ENCODE results near the gene ZFPM1. TPM values are rescaled to one million over a fixed set of nuclear protein-coding genes. Genes with fewer than 3 reads are reported as not detected.
"Not testable (repeated sequence)": the region's sequence is repeated elsewhere in the genome, so short reads cannot be mapped to it uniquely, and the experiment has no call there.

The ZFPM1 gene
- 1.1 and 1.7 TPM in 2 replicates for total RNA-seq (2014; rRNA removed; shearing (Covaris generic))

DNA sequence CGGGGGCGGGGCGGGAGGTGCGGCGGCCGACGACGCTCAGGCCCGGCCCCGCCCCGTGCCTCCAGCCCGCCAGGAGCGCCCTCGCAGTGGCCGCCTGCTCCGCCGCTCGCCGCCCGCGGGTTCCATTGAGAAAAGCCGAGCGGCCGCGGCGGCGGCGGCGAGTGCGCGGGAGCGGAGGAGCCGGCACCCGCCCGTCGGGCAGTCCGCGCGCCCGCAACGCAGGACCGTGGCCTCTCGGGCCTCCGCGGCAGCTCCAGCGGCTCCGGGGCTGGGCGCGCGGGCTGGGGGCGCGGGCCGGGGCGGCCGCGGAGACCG is at the start of gene ZFPM1:
ZFPM1 (plus strand) TSS at position 64 of the 315 bp plus-strand sequence. CDS start 359 bp downstream, outside the sequence.
- H3K36me3 ChIP-seq (replicated peaks; ENCODE audit: control insufficient read depth, insufficient read depth, low read length), result no peaks in the 10 kb centered on the region
- H3K4me3 ChIP-seq (ENCODE audit: insufficient read depth, low read depth, low read length), result peak within 1 kb of the TSS; percentile 46
- H3K27me3 ChIP-seq (ENCODE audit: control insufficient read depth, insufficient read depth, low read length), result peaks cover 37% of the 10 kb centered on the region
- no peak for DNase-seq

DNA sequence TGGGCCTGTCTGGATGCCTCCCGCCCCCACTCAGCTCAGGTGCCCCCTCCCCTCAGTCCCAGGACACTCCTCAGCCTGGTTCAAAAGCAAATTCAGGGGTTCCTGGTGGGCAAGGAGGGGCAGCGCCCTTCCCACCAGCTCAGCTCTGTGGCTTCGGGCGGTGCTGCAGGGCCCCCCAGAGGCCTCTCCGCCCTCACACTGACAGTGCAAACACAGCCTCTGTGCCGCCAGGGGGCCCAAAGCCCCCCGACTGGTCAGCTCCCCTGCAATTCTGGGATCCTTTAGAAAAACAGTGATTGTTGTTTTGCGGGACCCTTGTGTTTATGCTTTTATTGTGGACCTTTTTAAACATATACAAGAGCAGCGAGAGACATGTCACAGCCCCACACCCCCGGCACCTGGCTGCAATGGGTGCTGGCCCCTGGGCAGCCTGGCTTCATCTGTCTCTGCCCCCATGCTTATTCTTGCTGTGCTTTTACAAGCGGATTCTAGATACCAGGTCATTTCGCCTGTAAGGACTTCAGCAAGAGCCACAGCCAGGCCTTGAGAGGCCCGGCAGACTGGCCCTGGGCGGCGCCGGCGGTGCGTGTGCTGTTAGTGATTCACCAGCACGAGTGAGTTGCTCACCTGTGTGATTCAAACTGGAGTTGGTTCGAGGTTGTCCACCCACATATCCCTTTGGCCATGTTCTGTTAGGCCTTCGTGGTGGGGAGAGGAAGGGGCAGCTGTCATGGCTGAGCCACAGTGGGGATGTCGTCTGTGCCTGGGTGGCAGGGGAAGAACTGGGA is 49.1 kb upstream of the ZFPM1 start:
- Histone ChIP-seq H3K4me3 (ENCODE audit: insufficient read depth, low read depth, low read length) (no peak overlapping the region), H3K36me3 (replicated peaks; ENCODE audit: control insufficient read depth, insufficient read depth, low read length) (no peaks in the 10 kb centered on the region), H3K27me3 (ENCODE audit: control insufficient read depth, insufficient read depth, low read length) (no peaks in the 10 kb centered on the region)
- DNase-seq, result peak; percentile 84

- H3K27me3 ChIP-seq (ENCODE audit: control insufficient read depth, insufficient read depth, low read length), result no peaks in the 10 kb centered on the region
- no peak for DNase-seq
- H3K36me3 ChIP-seq (replicated peaks; ENCODE audit: control insufficient read depth, insufficient read depth, low read length), result no peaks in the 10 kb centered on the region
- no peak overlapping the region for H3K4me3 ChIP-seq (ENCODE audit: insufficient read depth, low read depth, low read length)
These were observed 48.3 kb upstream of the ZFPM1 start for GRCh38 chr16:88404769-88405168.

DNA sequence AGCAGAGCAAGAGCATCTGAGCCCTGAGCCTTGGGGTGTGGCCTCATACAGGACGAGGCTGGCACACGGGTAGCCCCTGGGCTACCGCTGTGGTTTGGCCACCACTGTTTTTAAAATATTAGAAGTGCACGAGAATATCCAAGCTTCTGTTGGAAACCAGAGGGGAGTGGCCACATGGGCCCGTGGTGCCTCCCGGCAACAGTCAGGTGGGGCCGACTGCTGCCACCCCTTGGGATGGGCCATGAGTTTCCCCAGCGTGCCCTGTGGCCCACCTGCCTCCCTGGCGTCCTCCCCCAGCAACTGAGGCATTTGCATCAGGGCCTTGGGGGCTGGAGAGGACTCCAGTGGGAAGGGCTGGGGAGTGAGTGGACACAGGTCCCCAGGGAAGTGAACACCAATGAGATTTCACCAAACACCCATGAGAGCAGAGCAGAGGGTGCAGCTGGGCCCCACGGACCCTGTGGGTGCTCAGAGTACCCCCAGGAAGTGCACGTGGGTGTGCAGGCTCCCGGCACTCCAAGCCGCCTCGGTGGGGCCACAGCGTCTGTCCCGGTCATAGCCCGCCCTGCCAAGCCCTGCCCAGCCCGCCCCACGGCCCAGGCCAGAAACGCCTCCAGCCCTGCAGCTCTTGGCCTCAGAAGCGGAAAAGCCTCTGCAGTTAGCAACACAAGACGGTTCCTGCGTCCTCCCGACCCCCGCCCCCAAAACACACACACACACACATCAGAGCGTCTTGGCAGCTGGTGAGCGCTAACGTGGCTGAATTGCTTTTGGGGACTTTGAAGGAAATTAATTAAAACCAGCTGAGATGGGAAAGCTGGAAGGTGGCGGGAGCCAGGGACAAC is 47.6 kb upstream of the ZFPM1 start:
- no peak for DNase-seq
- no peaks in the 10 kb centered on the region for H3K27me3 ChIP-seq (ENCODE audit: control insufficient read depth, insufficient read depth, low read length)
- no peaks in the 10 kb centered on the region for H3K36me3 ChIP-seq (replicated peaks; ENCODE audit: control insufficient read depth, insufficient read depth, low read length)
- no peak overlapping the region for H3K4me3 ChIP-seq (ENCODE audit: insufficient read depth, low read depth, low read length)

- DNase-seq, result peak; percentile 92
- Histone ChIP-seq H3K36me3 (replicated peaks; ENCODE audit: control insufficient read depth, insufficient read depth, low read length) (no peaks in the 10 kb centered on the region), H3K4me3 (ENCODE audit: insufficient read depth, low read depth, low read length) (no peak overlapping the region), H3K27me3 (ENCODE audit: control insufficient read depth, insufficient read depth, low read length) (no peaks in the 10 kb centered on the region)
These were observed 46.7 kb upstream of the ZFPM1 start for GRCh38 chr16:88406096-88407041.

DNA sequence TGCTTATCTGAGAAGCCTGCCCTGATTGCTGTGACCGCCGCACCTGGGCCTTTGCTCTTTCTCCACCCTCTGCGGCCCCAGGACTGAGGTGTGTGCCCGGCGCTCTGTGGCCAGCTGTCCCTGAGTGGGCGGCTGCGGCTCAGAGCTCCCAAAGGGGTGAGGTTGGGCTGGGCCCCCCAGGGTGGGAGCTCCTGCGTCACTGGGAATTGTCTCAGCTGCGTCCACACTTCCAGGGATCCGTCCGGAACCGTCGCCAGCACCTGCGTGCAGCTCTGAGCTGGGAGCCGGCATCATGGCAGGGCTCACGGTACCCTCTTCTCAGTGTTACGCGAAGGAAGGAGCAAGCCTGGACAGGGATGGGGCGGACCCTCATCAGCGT is 46.0 kb upstream of the ZFPM1 start:
- H3K27me3 ChIP-seq (ENCODE audit: control insufficient read depth, insufficient read depth, low read length), result no peaks in the 10 kb centered on the region

GRCh38 chr16:88407807-88408206 is 45.3 kb upstream of the ZFPM1 start:
- no peak for DNase-seq
- no peaks in the 10 kb centered on the region for H3K36me3 ChIP-seq (replicated peaks; ENCODE audit: control insufficient read depth, insufficient read depth, low read length)
- H3K4me3 ChIP-seq (ENCODE audit: insufficient read depth, low read depth, low read length), result no peak overlapping the region
- H3K27me3 ChIP-seq (ENCODE audit: control insufficient read depth, insufficient read depth, low read length), result no peaks in the 10 kb centered on the region

More for the DNA sequence above, 46.0 kb upstream of the ZFPM1 start:
- H3K36me3 ChIP-seq (replicated peaks; ENCODE audit: control insufficient read depth, insufficient read depth, low read length), result no peaks in the 10 kb centered on the region
- no peak overlapping the region for H3K4me3 ChIP-seq (ENCODE audit: insufficient read depth, low read depth, low read length)
- no peak for DNase-seq

GRCh38 chr16:88408561-88409142 is 44.4 kb upstream of the ZFPM1 start:
- Histone ChIP-seq H3K4me3 (ENCODE audit: insufficient read depth, low read depth, low read length) (no peak overlapping the region), H3K27me3 (ENCODE audit: control insufficient read depth, insufficient read depth, low read length) (no peaks in the 10 kb centered on the region), H3K36me3 (replicated peaks; ENCODE audit: control insufficient read depth, insufficient read depth, low read length) (no peaks in the 10 kb centered on the region)
- DNase-seq, result peak; percentile 72

GRCh38 chr16:88409296-88410065 is 43.6 kb upstream of the ZFPM1 start:
- H3K36me3 ChIP-seq (replicated peaks; ENCODE audit: control insufficient read depth, insufficient read depth, low read length), result no peaks in the 10 kb centered on the region
- peak; percentile 74 for DNase-seq
- no peaks in the 10 kb centered on the region for H3K27me3 ChIP-seq (ENCODE audit: control insufficient read depth, insufficient read depth, low read length)
- no peak overlapping the region for H3K4me3 ChIP-seq (ENCODE audit: insufficient read depth, low read depth, low read length)

DNA sequence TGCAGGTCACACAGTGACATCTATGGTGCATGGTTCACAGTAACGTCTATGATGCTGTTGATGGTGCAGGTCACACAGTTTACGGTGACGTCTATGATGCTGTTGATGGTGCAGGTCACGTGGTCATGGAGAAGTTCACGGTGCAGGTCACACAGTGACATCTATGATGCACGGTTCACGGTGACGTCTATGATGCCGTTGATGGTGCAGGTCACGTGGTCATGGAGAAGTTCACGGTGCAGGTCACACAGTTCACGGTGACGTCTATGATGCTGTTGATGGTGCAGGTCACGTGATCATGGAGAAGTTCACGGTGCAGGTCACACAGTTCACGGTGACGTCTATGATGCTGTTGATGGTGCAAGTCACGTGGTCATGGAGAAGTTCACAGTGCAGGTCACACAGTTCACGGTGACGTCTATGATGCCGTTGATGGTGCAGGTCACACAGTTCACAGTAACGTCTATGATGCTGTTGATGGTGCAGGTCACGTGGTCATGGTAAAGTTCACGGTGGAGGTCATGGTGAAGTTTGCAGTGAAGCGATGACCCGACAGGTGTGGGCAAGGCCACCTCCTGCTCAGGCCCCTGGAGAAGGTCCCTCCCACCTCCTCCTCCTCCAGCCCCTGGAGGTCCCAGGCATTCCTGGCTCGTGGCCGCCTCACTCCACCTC is 42.6 kb upstream of the ZFPM1 start:
- H3K27me3 ChIP-seq (ENCODE audit: control insufficient read depth, insufficient read depth, low read length); H3K36me3 ChIP-seq (replicated peaks; ENCODE audit: control insufficient read depth, insufficient read depth, low read length); DNase-seq; H3K4me3 ChIP-seq (ENCODE audit: insufficient read depth, low read depth, low read length): not testable (repeated sequence)

GRCh38 chr16:88411951-88412576 is 41.0 kb upstream of the ZFPM1 start:
- no peaks in the 10 kb centered on the region for H3K27me3 ChIP-seq (ENCODE audit: control insufficient read depth, insufficient read depth, low read length)
- DNase-seq, result peak; percentile 68
- H3K4me3 ChIP-seq (ENCODE audit: insufficient read depth, low read depth, low read length), result no peak overlapping the region
- no peaks in the 10 kb centered on the region for H3K36me3 ChIP-seq (replicated peaks; ENCODE audit: control insufficient read depth, insufficient read depth, low read length)

GRCh38 chr16:88412766-88413165 is 40.3 kb upstream of the ZFPM1 start:
- Histone ChIP-seq H3K36me3 (replicated peaks; ENCODE audit: control insufficient read depth, insufficient read depth, low read length) (no peaks in the 10 kb centered on the region), H3K27me3 (ENCODE audit: control insufficient read depth, insufficient read depth, low read length) (no peaks in the 10 kb centered on the region), H3K4me3 (ENCODE audit: insufficient read depth, low read depth, low read length) (no peak overlapping the region)
- DNase-seq, result no peak

- no peak for DNase-seq
- no peaks in the 10 kb centered on the region for H3K36me3 ChIP-seq (replicated peaks; ENCODE audit: control insufficient read depth, insufficient read depth, low read length)
- no peaks in the 10 kb centered on the region for H3K27me3 ChIP-seq (ENCODE audit: control insufficient read depth, insufficient read depth, low read length)
- no peak overlapping the region for H3K4me3 ChIP-seq (ENCODE audit: insufficient read depth, low read depth, low read length)
These were observed 39.8 kb upstream of the ZFPM1 start for GRCh38 chr16:88413231-88413630.
